ENCODE data around the gene HOXB5.
A peak's percentile ranks its signal among the peaks of the same experiment; 100 is the strongest.

The HOXB5 gene

GRCh38 chr17:48554412-48555257 is 38.9 kb downstream of the HOXB5 start:
- Mint-ChIP-seq H3K36me3 (ENCODE audit: low read depth) (peaks cover 51% of the 10 kb centered on the region), H3K9me3 (no peaks in the 10 kb centered on the region), H3K27ac (peak overlapping the region; percentile 99), H3K27me3 (ENCODE audit: low read depth, poor library complexity) (no peaks in the 10 kb centered on the region), H3K4me1 (peaks cover 96% of the 10 kb centered on the region), H3K4me3 (peak overlapping the region; percentile 99)
- DNase-seq: peak; percentile 28
- TF ChIP-seq, protein P1, sequence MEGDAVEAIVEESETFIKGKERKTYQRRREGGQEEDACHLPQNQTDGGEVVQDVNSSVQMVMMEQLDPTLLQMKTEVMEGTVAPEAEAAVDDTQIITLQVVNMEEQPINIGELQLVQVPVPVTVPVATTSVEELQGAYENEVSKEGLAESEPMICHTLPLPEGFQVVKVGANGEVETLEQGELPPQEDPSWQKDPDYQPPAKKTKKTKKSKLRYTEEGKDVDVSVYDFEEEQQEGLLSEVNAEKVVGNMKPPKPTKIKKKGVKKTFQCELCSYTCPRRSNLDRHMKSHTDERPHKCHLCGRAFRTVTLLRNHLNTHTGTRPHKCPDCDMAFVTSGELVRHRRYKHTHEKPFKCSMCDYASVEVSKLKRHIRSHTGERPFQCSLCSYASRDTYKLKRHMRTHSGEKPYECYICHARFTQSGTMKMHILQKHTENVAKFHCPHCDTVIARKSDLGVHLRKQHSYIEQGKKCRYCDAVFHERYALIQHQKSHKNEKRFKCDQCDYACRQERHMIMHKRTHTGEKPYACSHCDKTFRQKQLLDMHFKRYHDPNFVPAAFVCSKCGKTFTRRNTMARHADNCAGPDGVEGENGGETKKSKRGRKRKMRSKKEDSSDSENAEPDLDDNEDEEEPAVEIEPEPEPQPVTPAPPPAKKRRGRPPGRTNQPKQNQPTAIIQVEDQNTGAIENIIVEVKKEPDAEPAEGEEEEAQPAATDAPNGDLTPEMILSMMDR (IDR thresholded peaks at IDR 0.05): no peak

- H3K27me3 Mint-ChIP-seq (ENCODE audit: low read depth, poor library complexity): no peaks in the 10 kb centered on the region
- peak overlapping the region; percentile 99 for H3K4me3 Mint-ChIP-seq
- H3K27ac Mint-ChIP-seq: peak overlapping the region; percentile 99
- H3K9me3 Mint-ChIP-seq: no peaks in the 10 kb centered on the region
- H3K36me3 Mint-ChIP-seq (ENCODE audit: low read depth): peaks cover 50% of the 10 kb centered on the region
- H3K4me1 Mint-ChIP-seq: peaks cover 96% of the 10 kb centered on the region
- no peak for DNase-seq
- TF ChIP-seq, protein P1 (IDR thresholded peaks at IDR 0.05): no peak
Observed at GRCh38 chr17:48553826-48554225, 39.8 kb downstream of the HOXB5 start.

DNA sequence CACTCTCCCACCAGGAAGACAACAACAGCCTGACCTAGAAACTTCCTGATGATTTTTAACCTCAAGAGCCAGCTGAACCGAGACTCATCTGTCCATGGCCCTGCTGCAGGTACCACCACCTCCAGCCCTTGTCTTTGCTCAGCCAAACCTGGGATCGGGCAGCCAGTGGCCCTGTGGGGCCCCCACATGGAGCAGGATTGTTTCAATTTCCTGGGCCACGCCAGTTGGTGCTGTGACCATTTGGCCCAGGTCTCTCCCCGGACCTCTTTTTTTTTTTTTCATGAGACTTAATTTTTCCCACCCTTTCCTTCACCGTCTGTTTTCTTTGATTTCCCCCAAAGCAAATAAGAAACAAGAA is 40.4 kb downstream of the HOXB5 start:
- Mint-ChIP-seq H3K36me3 (ENCODE audit: low read depth) (peaks cover 43% of the 10 kb centered on the region), H3K4me1 (peaks cover 96% of the 10 kb centered on the region), H3K27me3 (ENCODE audit: low read depth, poor library complexity) (no peaks in the 10 kb centered on the region), H3K27ac (peak overlapping the region; percentile 99), H3K9me3 (no peaks in the 10 kb centered on the region), H3K4me3 (peak overlapping the region; percentile 99)
- TF ChIP-seq, protein P1 (IDR thresholded peaks at IDR 0.05): no peak
- no peak for DNase-seq

- no peaks in the 10 kb centered on the region for H3K9me3 Mint-ChIP-seq
- TF ChIP-seq, protein P1 (IDR thresholded peaks at IDR 0.05): peak; percentile 8
- H3K27ac Mint-ChIP-seq: peak overlapping the region; percentile 99
- peaks cover 41% of the 10 kb centered on the region for H3K36me3 Mint-ChIP-seq (ENCODE audit: low read depth)
- H3K4me3 Mint-ChIP-seq: peak overlapping the region; percentile 99
- H3K27me3 Mint-ChIP-seq (ENCODE audit: low read depth, poor library complexity): no peaks in the 10 kb centered on the region
- peaks cover 96% of the 10 kb centered on the region for H3K4me1 Mint-ChIP-seq
- DNase-seq: peak; percentile 55
Observed at GRCh38 chr17:48552466-48553189, 41.0 kb downstream of the HOXB5 start.

DNA sequence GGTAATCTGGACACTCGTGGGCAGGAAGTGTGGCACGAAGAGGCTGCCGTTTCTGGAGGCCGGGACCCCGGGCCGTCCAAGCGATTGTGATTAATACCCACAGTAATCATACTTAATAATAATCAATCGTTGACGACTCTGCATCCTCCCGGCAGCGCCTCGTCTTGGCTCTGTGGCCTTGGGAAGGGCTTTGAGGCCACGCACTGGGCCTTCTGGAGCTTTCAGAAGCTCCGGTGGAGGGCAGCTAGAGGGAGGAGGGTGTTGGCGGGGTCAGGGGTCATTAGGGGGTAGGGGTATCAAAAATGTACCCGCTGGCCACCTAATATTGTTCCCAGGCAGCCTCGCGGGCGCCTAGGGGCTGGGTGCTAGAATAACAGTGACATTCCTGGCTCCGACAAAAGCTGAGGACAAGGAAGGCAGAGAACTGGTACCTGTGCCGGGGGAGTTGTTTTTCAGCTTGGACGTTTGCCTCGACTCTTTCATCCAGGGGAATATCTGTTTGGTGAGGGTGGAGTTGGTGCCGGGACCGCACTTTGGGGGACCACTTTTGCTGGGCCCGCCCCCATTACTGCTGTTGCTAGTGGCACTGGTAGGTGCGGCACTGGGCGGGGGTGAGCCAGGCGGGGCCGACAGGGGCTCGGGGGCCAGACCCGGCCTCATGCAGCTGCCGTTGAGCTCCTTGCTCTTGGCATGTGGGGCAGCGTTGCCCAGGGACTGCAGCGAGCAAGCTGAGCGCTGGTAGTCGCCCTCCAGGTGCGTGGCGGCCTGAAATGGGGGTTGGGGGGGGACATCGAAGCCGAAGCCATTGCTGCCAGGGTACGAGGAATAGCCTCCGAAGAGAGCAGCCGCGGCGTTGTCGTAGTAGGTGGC is 41.7 kb downstream of the HOXB5 start:
- peaks cover 96% of the 10 kb centered on the region for H3K4me1 Mint-ChIP-seq
- TF ChIP-seq, protein P1 (IDR thresholded peaks at IDR 0.05): no peak
- peak overlapping the region; percentile 99 for H3K27ac Mint-ChIP-seq
- peak; percentile 46 for DNase-seq
- H3K27me3 Mint-ChIP-seq (ENCODE audit: low read depth, poor library complexity): no peaks in the 10 kb centered on the region
- peak overlapping the region; percentile 99 for H3K4me3 Mint-ChIP-seq
- peaks cover 40% of the 10 kb centered on the region for H3K36me3 Mint-ChIP-seq (ENCODE audit: low read depth)
- H3K9me3 Mint-ChIP-seq: no peaks in the 10 kb centered on the region
